ENCODE measurements around the gene IRF6.

The IRF6 gene

DNA sequence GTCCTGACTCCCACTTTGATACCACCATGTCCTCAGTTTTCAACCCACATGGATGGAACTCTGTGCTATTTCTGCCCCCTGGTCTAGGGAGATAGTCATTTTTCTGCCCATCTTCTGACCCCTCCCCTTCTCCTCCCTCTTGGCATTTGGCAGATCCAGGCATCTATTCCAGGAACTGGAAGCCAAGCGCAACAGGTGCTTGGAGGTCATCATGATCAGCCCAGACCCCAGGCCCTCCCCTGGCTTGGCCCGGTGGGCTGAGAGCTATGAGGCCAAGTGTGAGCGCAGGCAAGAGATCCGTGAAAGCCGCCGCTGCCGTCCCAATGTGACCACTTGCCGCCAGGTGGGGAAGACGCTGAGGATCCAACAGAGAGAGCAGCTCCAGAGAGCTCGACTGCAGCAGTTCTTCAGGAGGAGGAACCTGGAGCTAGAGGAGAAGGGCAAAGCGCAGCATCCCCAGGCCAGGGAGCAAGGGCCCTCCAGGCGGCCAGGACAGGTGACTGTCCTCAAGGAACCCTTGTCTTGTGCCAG, 46.0 kb downstream of the IRF6 start:
- no peak for DNase-seq (ENCODE audit: low read depth)

DNA sequence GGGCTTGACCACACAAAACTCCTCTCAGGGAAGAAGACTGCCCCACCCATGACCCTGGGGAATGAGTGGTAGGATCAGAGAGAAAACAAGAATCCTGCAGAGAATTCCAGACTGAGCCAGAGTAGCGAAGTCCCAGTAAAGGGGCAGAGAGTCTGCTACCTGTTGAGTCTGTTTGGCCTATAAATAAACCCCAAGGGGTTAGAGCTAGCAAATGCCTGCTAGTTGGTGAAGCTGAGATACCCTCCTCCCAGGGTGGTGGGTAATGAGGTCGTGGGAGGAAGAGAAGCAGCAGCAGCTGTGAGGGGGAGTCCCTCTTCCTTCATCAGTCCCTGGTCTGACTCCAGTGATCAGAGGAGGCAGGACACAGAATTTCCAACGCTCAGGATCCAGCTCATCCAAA, 47.5 kb downstream of the IRF6 start:
- DNase-seq (ENCODE audit: low read depth), result no peak

DNA sequence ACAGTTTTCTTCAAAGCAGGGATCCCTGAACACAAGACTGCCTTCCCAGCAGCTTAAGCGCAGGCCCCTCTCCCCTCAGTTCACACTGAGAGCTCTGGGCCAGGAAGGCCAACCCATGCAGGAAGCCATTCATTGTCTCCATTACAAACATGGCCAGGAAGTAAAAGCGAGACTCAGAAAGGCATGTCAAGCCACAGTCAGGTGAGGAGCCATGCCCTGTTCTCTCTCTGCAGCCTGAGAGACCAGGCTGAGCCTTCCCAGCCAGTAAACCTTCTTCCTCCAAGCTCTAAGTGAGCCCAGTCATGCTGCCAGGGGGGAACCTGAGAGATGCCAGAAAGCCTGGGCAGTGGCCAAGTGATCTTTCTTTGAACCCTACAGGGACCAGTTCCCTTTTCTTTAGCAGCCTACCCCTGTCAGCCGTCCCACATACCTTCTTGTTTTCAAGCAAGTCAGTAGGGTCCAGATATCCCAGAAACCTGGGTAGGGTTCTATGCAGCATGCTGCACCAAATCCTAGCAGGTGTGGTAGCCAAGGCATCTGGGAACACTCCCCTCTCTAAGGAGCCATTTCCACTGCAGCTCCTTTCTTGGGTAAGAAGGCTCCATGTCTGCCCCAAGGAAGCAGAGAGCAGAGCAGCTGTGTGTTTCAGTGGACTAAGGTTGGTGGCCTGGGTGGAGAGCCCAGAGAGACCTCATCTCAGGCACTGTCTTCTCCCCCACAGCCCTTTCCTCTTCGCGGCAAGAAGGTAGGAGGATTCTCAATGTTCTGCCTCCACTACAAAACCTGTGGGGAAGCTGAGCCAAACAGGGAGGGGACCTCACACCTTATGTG, 49.1 kb downstream of the IRF6 start:
- DNase-seq (ENCODE audit: low read depth), result no peak

DNA sequence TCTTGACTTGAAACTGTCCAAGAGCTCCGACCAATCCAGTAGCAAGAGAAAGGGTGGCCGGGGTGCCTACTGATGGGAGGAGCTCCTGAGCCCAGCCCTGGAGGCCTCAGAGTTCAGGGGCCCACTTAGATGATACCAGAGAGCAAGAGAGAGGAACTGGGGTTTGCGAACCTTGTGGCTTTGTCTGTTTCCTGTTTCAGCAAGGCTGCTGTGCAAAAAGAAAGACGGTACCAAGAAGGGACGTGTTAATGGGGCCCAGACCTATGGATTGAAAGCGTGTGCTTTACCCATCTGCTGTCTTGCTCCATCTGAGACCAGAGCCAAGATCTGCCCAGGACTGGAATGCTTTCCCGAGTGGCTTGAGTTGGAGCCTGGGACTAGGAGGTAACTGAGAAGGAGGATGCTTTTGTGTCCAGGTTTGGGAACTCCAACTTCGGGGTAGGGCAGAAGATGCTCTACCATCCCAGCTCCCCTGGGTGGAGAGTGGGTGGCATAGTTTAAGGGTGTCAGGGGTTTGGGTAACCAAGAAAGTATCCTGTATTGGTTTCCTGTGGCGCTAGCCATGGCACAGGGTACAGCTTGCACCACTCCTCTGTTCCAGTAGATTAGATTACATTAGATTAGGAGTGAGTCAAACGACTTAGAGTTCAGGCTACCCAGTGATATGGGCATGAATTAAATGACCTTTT, 49.9 kb downstream of the IRF6 start, which contains the start of gene TRAF3IP3:
Gene TRAF3IP3 (plus strand): TSS at position 128 of the 689 bp plus-strand sequence. CDS start 3,987 bp downstream, outside the sequence.
- peak; percentile 64 for DNase-seq (ENCODE audit: low read depth)

DNA sequence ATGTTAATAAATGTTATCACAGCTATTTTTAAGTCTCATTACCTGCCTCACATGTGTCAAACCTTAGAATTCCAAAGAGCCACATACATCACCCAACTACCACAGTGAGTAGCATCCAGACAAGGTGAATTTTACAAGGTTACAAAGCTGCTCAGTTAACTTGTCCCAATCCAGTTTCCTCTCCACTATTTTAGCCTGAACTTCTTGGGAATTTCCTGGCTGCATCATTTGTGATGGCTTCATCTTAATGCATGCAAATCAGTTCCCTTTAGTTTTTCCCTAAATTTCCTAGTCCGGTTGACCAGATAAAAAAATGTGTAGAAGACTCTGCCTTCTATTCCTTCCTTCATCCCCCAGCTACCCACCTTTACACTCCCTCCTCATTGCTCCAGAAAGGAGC, 50.7 kb downstream of the IRF6 start:
- no peak for DNase-seq (ENCODE audit: low read depth)

DNA sequence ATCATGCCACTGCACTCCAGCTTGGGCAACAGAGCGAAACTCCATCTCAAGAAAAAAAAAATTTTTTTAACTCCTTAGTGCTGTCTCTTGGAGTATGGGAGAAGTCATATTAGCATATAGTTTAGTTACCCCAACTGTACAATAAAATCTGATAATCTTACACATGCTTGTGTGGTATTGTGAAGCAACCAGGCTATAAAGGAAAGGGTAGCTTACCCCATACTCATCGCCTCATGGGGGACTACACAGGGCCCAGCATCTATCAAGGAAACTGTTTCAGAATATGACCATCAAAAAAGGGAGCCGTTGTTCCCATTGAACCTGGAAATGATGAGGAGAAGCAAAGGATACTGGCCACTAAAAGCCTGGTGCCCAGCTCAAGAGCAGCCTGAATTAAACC, 53.1 kb downstream of the IRF6 start:
- no peak for DNase-seq (ENCODE audit: low read depth)

DNA sequence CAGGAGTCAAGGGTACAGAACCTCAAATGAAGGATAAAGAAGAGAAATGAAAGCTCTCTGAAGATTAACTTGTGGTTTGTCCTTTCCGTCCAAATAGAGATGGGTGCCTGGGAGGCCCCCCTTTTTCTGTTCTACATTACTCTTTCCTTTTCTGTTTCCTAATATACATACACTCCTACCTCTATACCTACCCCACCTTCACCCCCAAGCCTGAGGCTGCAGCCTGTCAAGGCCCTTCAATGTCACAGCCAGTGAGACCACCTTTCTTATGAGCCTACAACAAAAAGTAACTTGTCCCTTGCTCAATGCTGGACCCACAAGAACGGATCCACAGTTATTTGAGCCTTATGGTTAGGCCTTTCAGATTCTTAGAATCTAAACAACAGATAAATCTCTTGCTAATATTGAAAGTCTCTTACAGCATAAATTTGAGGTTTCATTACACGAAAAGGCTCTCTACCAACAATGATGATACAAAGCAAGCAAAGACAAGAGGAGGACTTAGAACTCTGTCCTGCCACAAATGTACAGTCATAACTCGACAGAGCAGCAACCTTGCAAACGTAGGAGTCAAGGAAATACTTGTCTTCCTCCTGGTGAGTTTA, 54.2 kb downstream of the IRF6 start:
- DNase-seq (ENCODE audit: low read depth), result no peak

DNA sequence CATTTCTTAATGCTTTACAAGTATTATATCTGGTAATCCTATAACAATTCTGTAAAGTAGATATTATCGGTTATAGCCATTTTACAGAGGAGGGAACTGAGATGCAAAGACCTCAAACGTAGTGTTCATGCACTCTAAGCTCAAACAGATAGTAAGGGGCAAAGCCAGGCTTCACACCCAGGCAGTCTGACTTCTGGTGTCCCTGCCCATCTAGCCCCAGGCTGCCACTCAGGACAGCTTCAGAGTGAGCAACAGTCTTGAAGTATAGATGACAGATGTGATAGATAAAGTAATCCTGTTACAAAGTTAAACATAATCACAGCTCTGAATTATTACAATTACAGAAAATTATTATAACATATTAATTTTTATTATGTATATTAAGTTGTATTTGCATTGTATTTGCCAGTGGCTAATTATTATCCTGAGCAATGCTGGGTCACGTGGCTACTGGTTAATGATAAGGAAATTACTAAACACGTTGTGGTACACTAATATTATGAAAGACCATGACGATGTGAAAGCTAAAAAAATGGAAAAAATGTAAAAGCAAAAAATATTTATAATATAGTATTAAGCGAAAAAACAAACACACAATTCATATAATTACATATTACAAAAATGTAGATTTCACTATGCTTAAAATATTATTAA, 56.1 kb downstream of the IRF6 start:
- DNase-seq (ENCODE audit: low read depth), result no peak

DNA sequence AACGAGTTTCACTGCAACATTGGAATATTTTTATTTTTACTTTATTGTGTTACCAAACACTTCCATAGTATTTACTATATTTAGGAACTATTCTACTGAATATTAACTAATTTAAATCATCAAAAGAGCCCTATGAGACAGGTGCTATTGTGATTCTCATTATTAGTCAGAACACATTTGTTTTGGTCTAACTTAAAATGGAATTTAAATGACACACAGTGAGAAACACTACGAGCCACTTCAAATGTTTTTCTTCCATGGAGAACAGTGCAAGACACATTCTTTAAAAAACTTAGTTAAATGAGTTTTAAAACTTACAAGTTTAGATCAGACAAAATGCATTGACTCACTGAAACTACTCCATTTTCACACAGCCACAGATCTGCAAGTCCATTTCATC, 56.7 kb downstream of the IRF6 start:
- no peak for DNase-seq (ENCODE audit: low read depth)

DNA sequence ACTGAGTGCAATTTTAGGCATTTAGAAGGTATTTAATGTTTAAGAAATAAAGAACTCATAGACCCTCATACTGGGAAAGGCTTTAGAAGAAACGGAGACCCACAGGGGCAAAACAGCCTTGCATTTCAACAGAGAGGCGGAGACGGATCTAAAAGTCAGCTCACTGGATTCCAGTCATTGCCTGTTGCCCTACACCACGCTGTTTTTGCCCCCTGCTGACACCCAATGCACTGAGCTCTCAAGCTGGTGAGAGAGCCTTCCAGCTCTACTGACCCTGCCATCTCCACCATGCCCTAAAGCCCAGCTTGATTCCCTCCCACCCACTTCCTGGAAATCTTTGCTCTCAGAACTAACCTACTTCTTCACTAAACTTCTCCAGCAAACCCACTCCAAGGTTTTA, 57.3 kb downstream of the IRF6 start:
- no peak for DNase-seq (ENCODE audit: low read depth)

DNA sequence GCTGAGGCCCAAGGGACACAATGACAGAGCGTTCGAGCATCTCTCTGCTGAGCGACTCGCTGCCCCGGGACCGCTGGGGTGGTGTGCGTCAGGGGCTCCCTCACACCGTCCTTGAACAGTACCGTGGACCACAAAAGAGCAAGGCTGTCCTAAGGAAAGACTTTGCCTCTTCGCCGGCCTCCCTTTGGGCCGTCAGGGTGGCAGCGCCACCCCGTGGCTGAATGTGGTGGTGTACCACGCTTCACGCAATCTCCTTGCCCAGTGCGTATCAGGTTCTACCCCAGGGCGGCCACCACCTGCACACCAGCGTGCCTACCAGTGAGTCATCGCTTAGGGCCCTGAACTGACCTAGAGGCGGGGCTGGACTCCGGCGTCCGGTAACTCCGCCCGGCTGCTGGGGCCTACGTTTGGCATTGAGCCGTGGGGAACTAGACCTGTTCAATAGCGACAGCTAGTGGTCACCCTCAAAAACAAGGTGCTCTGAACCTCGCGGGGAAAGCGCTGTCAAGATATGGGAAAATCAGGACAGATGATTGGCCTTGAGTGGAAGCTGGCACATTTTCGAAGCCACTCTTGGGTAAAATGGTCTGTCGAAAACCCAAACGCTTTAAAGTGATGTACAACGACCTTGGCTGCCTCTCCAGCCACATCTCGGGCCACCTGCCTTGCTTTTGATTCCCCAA, 58.2 kb downstream of the IRF6 start:
- DNase-seq (ENCODE audit: low read depth), result peak; percentile 68

DNA sequence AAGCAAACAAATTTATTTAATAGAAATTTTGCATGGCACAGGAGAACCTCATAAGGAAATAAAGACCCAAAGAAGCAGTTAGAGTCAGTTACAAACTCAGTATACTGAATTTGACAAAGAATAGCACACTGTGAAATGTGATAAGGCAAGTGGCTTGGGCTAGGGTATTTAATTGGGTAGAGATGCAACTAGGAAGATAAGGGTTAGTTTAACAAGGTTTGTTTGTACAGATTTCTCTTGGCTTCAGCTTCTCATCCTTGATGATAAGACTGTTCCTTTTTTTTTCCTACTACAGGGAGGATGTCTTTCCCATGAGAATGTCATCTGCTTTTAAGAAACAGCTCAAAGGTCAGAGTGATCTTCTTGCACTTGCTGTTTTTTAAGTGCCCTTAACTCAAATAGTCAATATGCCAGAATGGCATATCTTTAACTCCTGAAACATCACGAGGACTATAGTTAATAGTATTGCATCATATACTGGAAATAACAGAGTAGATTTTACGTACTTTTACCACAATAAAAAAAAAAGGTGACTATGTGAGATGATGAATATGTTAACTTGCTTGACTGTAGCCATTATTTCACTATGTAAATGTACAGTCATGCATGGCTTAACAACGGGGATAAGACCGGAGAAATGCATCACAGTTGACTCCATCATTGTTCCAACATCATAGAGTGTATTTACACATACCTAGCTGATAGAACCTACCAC, 59.3 kb downstream of the IRF6 start:
- no peak for DNase-seq (ENCODE audit: low read depth)

DNA sequence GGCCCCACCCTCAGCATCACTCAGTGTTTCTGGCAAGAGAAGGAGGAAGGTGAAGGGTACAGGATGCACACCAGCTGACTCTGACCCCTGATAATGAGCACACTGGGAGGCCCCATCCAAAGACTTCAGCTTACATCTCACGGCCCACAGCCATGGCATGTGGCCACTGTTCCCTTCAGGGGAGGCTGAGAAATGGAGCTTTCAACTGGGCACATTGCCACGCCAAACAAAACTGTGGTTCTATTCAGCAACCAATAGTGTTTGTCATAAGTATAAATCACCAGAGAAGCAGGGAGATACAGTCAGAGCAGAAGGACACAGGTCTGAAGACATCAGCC, 62.8 kb downstream of the IRF6 start:
- no peak for DNase-seq (ENCODE audit: low read depth)

DNA sequence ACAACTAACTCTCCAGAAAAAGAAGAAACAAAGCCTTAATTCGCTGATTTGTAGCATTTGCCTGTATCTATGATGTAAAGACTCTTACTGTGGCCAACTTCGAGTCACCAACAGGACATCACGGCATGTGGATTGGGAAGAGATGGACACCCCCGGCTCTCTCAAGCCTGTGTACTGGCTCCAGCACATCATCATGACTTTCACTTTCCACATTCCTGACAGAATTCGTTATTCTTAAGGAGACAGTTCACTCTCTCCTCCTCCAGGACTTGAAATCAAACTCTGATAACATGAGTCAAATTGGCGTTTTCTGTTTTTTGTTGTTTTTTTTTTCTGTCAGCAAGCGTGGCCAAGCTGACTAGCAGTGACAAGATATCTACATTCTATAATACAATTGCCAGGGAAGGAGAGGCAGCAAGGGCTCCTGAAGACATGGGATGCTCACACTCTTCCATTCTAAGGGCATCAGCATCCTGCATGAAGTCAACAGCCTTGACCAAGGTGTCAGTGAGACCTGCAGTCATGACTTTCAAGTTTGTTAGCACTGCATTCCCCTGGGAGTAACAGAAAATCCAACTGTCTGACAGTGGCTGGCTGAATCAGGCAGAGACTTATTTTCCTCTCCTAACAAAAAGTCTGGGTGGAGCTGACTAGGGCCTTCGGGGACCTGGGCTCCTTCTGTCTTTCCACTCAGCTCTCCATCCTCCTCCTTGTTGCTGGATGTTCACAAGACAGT, 63.4 kb downstream of the IRF6 start:
- no peak for DNase-seq (ENCODE audit: low read depth)

DNA sequence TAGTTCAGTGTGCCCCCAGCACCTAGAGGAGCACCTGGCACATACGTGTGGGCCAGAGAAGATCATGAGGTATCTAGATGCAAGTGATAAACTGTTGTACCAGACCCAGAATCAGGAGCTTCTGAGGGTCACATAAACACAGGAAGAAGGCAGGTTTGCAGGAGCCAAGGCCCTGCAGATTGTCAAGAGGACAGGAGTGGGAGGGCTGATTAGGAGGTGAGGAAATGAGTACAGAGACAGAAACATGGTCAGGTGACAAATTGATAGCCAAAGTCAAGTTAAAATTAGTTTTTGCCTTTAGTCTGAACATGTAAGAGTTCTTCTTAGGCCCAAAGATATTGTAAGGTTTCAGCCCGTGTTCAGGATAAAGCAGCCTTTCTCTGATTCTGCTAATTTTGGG, 64.1 kb downstream of the IRF6 start:
- no peak for DNase-seq (ENCODE audit: low read depth)

DNA sequence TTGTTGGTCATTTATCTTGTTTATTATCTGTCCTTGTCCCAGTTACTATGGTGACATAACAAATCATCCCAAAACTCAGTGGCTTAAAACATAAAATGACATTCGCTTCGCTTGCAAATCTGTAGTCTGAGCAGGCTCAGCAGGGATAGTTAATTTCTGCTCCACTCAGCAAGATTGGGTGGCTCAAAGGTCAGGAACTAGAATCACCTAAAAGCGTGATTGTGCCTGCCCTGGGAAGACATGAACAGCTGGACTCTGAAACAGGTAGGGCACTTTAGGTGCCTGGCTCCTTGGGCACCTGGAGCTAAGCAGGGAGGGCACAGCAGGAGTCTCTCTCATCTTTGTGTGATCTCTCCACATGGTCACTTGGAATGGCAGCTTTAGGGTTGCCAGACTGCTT, 64.7 kb downstream of the IRF6 start:
- no peak for DNase-seq (ENCODE audit: low read depth)

DNA sequence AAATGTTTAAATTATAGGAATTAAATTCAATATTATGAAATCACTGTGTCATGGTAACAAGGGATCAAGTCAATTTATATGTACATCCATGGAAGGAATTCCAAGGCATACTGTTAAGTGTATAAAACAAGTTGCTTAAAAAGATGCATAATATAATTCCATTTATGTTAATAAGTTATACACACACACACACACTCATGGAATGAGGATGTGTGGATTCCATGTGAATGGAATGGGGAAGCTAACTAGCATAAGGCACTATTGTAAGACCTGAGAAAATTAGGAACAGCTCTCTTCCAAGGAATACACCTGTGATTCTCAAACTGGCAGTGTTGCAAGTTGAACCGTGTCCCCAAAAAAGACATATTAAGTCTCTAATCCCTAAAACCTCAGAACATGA, 67.7 kb downstream of the IRF6 start:
- no peak for DNase-seq (ENCODE audit: low read depth)

DNA sequence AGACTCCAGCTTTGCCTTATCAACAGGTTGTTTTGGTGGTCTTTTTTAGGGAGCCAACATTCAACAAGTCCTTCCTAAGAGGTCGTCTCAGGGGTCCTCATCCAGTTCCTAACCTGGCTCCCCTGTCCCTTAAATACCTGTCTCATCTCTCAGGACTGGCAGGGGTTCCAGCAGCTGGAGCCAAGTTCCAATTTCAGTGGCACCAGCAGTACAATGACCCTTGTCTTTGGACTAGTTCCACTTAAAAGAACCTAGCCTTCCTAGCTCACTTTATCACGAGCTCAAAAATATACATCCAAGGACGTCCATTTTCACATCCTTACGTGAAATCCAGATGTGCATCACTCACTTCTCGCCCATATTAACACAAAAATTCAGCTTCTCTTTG, 68.8 kb downstream of the IRF6 start:
- DNase-seq (ENCODE audit: low read depth), result no peak

DNA sequence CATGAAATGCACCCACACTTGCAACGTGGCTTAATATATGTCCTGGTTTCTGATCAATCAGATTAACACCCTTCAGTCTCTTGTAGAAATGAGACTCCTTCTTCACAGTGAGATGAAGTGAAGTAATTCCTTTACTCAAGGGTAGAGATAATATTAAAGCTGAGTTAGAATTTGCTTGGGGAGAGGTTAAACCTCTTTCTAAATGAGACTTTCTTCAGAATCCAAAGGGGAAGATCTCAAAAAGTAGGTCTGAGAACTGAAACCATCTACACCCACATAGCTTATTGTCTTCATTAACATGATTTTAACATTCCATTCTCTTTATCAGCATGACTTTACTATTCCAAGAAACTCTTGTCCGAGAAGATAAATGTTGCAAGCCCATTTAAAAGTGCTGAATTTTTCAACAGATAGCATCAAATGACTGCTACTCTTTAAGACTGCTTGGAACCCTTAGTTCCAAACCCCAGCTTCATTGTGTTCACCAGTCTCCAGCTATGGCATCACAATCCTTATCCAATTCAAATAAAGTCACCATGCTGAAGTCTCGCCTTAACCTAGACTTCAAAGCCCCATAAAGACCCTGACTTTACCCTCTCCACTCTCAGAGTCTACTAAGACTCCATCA, 69.3 kb downstream of the IRF6 start:
- no peak for DNase-seq (ENCODE audit: low read depth)
